CD14-positive monocyte (primary cell): Measurements from ENCODE around the gene PRRT2. TPM values are rescaled to one million over a fixed set of nuclear protein-coding genes. Genes with fewer than 3 reads are reported as not detected.

Experiments
- DNase-seq, 3 donors: peaks; one replicate each; pipeline ENCODE4 v3.0.0-alpha.2; 2011 to 2022
- H2AFZ ChIP-seq: 2 replicates; pipeline ENCODE4 v1.6.0; 2012; ENCODE audit warnings: mild to moderate bottlenecking, low read depth, low read length, inconsistent platforms; ENCODE audit not compliant: insufficient read depth, poor library complexity, severe bottlenecking
- H3K27ac ChIP-seq, 2 donors: 1 replicate in 1 of 2; 2 replicates in 1 of 2; pipeline ENCODE4 v1.5.1; 2012 to 2013; ENCODE audit warnings: low read length in 2 of 2, control low read depth in 1 of 2, inconsistent platforms in 1 of 2, low read depth in 1 of 2, mild to moderate bottlenecking in 1 of 2
- H3K27me3 ChIP-seq, 2 donors: one replicate each; pipeline versions ENCODE4 v1.6.0 to v1.6.1; 2011 to 2013; ENCODE audit warnings: low read length in 2 of 2; ENCODE audit not compliant: control insufficient read depth in 2 of 2, insufficient read depth in 2 of 2
- H3K36me3 ChIP-seq, 2 donors: replicated peaks in 1 of 2; 1 replicate in 1 of 2; 2 replicates in 1 of 2; pipeline versions ENCODE4 v1.5.1 to v1.6.1; 2012 to 2013; ENCODE audit warnings: low read length in 2 of 2, control low read depth in 1 of 2, inconsistent platforms in 1 of 2, mild to moderate bottlenecking in 1 of 2; ENCODE audit not compliant: insufficient read depth in 2 of 2, control insufficient read depth in 1 of 2
- H3K4me1 ChIP-seq, 2 donors: 1 replicate in 1 of 2; 2 replicates in 1 of 2; pipeline versions ENCODE4 v1.5.1 to v1.6.1; 2012 to 2013; ENCODE audit warnings: low read length in 2 of 2, control low read depth in 1 of 2, inconsistent platforms in 1 of 2, mild to moderate bottlenecking in 1 of 2, moderate library complexity in 1 of 2; ENCODE audit not compliant: insufficient read depth in 2 of 2, control insufficient read depth in 1 of 2
- H3K4me2 ChIP-seq: replicated peaks from 2 replicates; pipeline ENCODE3; 2012; ENCODE audit warnings: low read length, moderate library complexity, mild to moderate bottlenecking; ENCODE audit not compliant: poor library complexity, severe bottlenecking; ENCODE audit errors: extremely low read depth
- H3K4me3 ChIP-seq, 3 experiments: fragments of 200-600 bp in 1 of 3; sonication (generic) in 1 of 3; replicated peaks in 1 of 3; 1 replicate in 2 of 3; 2 replicates in 1 of 3; pipeline ENCODE4 v1.5.1; 2011 to 2013; ENCODE audit warnings: low read length in 3 of 3, mild to moderate bottlenecking in 3 of 3, control low read depth in 2 of 3, low read depth in 2 of 3, inconsistent platforms in 1 of 3, moderate library complexity in 1 of 3
- H3K79me2 ChIP-seq: 2 replicates; pipeline ENCODE4 v1.6.0; 2012; ENCODE audit warnings: mild to moderate bottlenecking, control low read depth, inconsistent platforms, low read length, moderate library complexity; ENCODE audit not compliant: insufficient read depth
- H3K9ac ChIP-seq: 2 replicates; pipeline ENCODE4 v1.6.0; 2017; ENCODE audit warnings: low read length, mild to moderate bottlenecking; ENCODE audit not compliant: insufficient read depth, poor library complexity, severe bottlenecking
- H3K9me3 ChIP-seq, 2 donors: replicated peaks in 1 of 2; 1 replicate in 1 of 2; 2 replicates in 1 of 2; pipeline versions ENCODE4 v1.5.1 to v1.6.1; 2012 to 2013; ENCODE audit warnings: low read length in 2 of 2, control low read depth in 1 of 2; ENCODE audit not compliant: control insufficient read depth in 1 of 2, insufficient read depth in 1 of 2
- H4K20me1 ChIP-seq: 2 replicates; pipeline ENCODE4 v1.6.0; 2012; ENCODE audit warnings: mild to moderate bottlenecking, low read length, control low read depth, moderate library complexity; ENCODE audit not compliant: insufficient read depth
- H3K27ac Mint-ChIP-seq, 7 donors: one replicate each; pipeline ENCODE4 v1.8.0; 2020; ENCODE audit warnings: mild to moderate bottlenecking in 7 of 7, mixed read lengths in 7 of 7, moderate library complexity in 6 of 7, inconsistent platforms in 2 of 7
- H3K27me3 Mint-ChIP-seq, 3 donors: one replicate each; pipeline ENCODE4 v1.8.0; 2021 to 2022; ENCODE audit warnings: low read depth in 3 of 3, mild to moderate bottlenecking in 3 of 3, mixed read lengths in 3 of 3, moderate library complexity in 3 of 3, inconsistent platforms in 1 of 3
- H3K36me3 Mint-ChIP-seq, 2 donors: one replicate each; pipeline ENCODE4 v1.8.0; 2020; ENCODE audit warnings: mixed read lengths in 2 of 2, inconsistent platforms in 1 of 2, mild to moderate bottlenecking in 1 of 2
- H3K4me1 Mint-ChIP-seq: one replicate; pipeline ENCODE4 v1.8.0; 2020; ENCODE audit warnings: mild to moderate bottlenecking, mixed read lengths
- H3K4me3 Mint-ChIP-seq, 2 donors: one replicate each; pipeline ENCODE4 v1.8.0; 2020; ENCODE audit warnings: mild to moderate bottlenecking in 2 of 2, mixed read lengths in 2 of 2, moderate library complexity in 1 of 2
- H3K9me3 Mint-ChIP-seq, 7 donors: one replicate each; pipeline ENCODE4 v1.8.0; 2020 to 2022; ENCODE audit warnings: mixed read lengths in 7 of 7, mild to moderate bottlenecking in 6 of 7, moderate library complexity in 6 of 7, inconsistent platforms in 2 of 7
- CTCF ChIP-seq: fragments of 200-600 bp; IDR thresholded peaks from one replicate; pipeline ENCODE4 v1.8.0; 2022; ENCODE audit warnings: antibody characterized with exemption, mild to moderate bottlenecking
- WGBS: methylation state at CpG from one replicate; pipeline ENCODE4 v1.1.5; 2013; ENCODE audit warnings: missing lambda C conversion rate; ENCODE audit not compliant: insufficient coverage; 5-methylcytosine and 5-hydroxymethylcytosine counted together
- intact Hi-C, 2 donors: fragments of 100-400 bp; cut with micrococcal nuclease; formaldehyde crosslinking; loops; one replicate each; pipeline versions ENCODE4 v1.15.0 to v1.15.1; 2023
- polyA plus RNA-seq, 3 donors: library from polyadenylated mRNA; depleted of rRNA in 1 of 3; unstranded in 2 of 3; stranded (reverse) in 1 of 3; fragments of 300-500 nt in 2 of 3; fragments of >200 nt in 1 of 3; fragmentation: Illumina TruSeq in 2 of 3; gene quantifications; 1 replicate in 2 of 3; 2 replicates in 1 of 3; pipeline ENCODE4 v1.2.3, GENCODE V29; 2012 to 2021

PRRT2 gene
- polyA plus RNA-seq, 3 donors = 0.04 TPM; not detected in 2

GRCh38 chr16:29767062-29767461, 44.9 kb upstream of the PRRT2 start:
- no peaks in the 10 kb centered on the region for H3K9me3 Mint-ChIP-seq
- no peaks in the 10 kb centered on the region for H3K36me3 Mint-ChIP-seq
- TF ChIP-seq CTCF = no peak
- peaks cover 0 to 6% (median 0%) of the 10 kb centered on the region in 3 donors for H3K27me3 Mint-ChIP-seq
- intact Hi-C loops = loop anchor here in 1 of 2 donors (10.0 kb wide), 1 partner anchor 52 kb away; no protein-coding TSS in a partner anchor
- Histone ChIP-seq H2AFZ (no peak overlapping the region), H3K9ac (no peak overlapping the region), H3K4me1 (peaks cover 15 to 18% of the 10 kb centered on the region in 2 donors), H3K4me2 (no peak overlapping the region), H3K79me2 (no peaks in the 10 kb centered on the region), H3K9me3 (no peaks in the 10 kb centered on the region), H3K36me3 (no peaks in the 10 kb centered on the region), H4K20me1 (no peaks in the 10 kb centered on the region), H3K27ac (no peak overlapping the region), H3K4me3 (no peak overlapping the region), H3K27me3 (no peaks in the 10 kb centered on the region)
- peak overlapping the region in 1 of 2 donors; percentile 35 for H3K4me3 Mint-ChIP-seq
- 94% methylated on average over 2 of the region's 3 CpGs for WGBS
- peak overlapping the region in 1 of 7 donors; percentile 69 for H3K27ac Mint-ChIP-seq
- DNase-seq = no peak
- peaks cover 24% of the 10 kb centered on the region for H3K4me1 Mint-ChIP-seq

GRCh38 chr16:29769507-29769906, 42.5 kb upstream of the PRRT2 start:
- Histone ChIP-seq H3K27me3 (no peaks in the 10 kb centered on the region), H3K4me2 (no peak overlapping the region), H3K9ac (no peak overlapping the region), H4K20me1 (no peaks in the 10 kb centered on the region), H3K4me3 (no peak overlapping the region), H3K9me3 (no peaks in the 10 kb centered on the region), H3K79me2 (no peaks in the 10 kb centered on the region), H2AFZ (no peak overlapping the region), H3K4me1 (peaks cover 25 to 27% of the 10 kb centered on the region in 2 donors), H3K36me3 (no peaks in the 10 kb centered on the region), H3K27ac (no peak overlapping the region)
- DNase-seq = no peak
- Mint-ChIP-seq H3K4me1 (peaks cover 31% of the 10 kb centered on the region), H3K9me3 (no peaks in the 10 kb centered on the region), H3K27ac (no peak overlapping the region), H3K36me3 (no peaks in the 10 kb centered on the region), H3K4me3 (no peak overlapping the region), H3K27me3 (peaks cover 0 to 8% (median 0%) of the 10 kb centered on the region in 3 donors)
- intact Hi-C loops = loop anchor here in 1 of 2 donors (10.0 kb wide), 1 partner anchor 55 kb away; no protein-coding TSS in a partner anchor
- TF ChIP-seq CTCF = no peak
- WGBS = 100% methylated on average over 2 of the region's 2 CpGs
